GM12872 (cell line): Measurements from ENCODE around the gene OASL.

Experiments used
- TF ChIP-seq, protein P1 (sequence below): IDR thresholded peaks from 3 replicates; pipeline ENCODE4 v1.5.1; 2011; ENCODE audit warnings: low read depth, mild to moderate bottlenecking, low read length, moderate library complexity; ENCODE audit not compliant: insufficient read depth

The OASL gene

DNA sequence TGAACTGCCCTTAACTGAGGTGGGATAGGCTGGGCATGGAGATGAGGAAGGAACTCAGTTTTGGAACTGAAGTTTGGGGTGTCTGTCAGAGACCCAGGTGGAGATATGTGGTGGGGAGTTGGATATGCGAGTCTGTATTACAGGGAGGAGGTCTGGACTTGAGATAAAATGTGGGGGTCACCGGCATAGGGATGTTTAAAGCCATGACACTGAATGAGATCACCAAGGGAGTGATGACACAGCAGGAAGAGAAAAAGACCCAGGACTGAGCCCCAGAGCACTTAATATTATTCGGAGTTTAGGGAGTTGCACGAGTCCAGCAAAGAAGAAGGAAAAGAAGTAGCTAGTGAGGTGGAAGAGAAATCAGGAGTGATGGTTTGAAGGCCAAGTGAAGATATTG is 4.0 kb upstream of the OASL start:
- TF ChIP-seq, protein P1, sequence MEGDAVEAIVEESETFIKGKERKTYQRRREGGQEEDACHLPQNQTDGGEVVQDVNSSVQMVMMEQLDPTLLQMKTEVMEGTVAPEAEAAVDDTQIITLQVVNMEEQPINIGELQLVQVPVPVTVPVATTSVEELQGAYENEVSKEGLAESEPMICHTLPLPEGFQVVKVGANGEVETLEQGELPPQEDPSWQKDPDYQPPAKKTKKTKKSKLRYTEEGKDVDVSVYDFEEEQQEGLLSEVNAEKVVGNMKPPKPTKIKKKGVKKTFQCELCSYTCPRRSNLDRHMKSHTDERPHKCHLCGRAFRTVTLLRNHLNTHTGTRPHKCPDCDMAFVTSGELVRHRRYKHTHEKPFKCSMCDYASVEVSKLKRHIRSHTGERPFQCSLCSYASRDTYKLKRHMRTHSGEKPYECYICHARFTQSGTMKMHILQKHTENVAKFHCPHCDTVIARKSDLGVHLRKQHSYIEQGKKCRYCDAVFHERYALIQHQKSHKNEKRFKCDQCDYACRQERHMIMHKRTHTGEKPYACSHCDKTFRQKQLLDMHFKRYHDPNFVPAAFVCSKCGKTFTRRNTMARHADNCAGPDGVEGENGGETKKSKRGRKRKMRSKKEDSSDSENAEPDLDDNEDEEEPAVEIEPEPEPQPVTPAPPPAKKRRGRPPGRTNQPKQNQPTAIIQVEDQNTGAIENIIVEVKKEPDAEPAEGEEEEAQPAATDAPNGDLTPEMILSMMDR: no peak

DNA sequence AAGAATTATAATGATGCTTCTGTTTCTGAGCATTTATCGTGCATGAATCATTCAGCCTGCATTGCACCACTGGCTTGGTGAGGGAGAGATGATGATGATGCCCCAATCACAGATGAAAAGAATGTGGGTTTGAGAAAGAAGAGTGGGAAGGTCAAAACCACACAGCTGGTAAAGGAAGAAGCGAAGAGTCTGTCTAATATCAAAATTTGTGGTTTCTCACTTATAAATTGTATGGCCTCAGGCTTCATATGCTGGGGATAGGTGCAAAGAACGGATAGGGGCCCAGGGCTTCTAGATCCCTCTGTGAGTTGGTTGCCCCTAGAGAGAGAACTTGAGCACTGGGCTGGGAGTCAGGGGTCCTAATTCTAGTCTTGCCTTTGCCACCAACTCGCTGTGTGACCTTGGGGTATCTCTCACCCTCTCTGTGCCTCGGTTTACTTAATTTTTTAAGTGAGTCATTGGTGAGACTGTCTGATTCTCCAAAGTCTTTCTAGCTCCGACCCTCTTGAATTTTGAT is 2.2 kb downstream of the OASL start:
- TF ChIP-seq, protein P1: no peak

DNA sequence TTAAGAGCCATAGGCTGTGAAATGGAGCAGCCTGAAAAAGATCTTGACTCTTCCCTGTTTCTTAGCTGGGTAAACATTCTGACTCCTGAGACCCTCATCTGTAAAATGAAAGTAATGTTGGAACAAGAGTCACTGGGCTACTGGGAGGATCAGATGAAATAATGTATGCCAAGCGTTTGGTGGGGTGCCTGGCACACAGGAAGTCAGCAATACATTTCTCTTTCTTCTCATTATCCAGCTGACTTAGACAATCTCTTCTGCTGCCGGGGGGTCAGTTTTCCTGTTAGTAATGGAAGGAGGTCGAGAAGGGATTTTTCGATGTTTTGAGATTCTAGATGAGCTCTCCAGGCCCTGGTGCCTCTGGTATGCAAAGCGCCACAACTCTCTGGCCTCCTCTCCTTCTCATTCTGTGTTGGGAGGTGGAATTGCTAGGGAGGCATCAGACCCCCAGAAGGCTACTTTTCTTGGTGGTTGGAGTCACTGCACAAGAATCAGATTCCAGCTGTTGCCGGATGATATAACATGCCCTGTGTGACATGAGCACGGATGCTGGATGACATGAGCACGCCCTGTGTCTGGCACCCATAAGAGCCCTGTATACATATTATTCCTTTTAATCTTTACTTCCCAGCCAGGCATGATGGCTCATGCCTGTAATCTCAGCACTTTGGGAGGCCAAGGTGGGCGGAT is 4.3 kb downstream of the OASL start:
- TF ChIP-seq, protein P1: no peak

DNA sequence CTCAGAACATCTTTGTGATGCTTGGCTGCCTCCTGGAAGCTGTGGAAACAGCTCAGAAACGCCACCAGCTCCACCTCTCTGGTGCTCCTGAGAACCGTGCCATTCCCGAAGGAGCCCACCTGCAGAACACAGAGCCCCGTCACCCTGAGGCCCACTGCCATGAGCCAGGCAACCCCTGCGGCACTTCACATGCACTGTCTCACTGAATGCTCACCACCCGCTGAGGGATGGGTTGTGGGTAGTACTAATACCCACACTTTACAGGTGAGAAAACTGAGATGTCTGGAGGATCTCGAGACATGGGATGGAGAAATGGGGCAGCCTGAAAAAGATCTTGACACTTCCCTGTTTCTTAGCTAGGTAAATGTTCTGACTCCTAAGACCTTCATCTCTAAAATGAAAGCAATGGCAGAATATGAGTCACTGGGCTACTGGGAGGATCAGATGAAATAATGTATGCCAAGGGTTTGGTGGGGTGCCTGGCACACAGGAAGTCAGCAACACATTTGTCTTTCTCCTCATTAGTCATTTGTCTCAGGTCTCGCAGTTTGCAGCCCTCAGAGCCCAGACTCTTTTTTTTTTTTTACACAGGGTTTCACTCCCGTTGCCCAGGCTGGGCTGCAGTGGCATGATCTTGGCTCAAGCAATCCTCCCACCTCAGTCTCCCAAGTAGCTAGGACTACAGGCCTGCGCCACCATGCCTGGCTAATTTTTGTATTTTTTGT is 5.3 kb downstream of the OASL start:
- TF ChIP-seq, protein P1: no peak

DNA sequence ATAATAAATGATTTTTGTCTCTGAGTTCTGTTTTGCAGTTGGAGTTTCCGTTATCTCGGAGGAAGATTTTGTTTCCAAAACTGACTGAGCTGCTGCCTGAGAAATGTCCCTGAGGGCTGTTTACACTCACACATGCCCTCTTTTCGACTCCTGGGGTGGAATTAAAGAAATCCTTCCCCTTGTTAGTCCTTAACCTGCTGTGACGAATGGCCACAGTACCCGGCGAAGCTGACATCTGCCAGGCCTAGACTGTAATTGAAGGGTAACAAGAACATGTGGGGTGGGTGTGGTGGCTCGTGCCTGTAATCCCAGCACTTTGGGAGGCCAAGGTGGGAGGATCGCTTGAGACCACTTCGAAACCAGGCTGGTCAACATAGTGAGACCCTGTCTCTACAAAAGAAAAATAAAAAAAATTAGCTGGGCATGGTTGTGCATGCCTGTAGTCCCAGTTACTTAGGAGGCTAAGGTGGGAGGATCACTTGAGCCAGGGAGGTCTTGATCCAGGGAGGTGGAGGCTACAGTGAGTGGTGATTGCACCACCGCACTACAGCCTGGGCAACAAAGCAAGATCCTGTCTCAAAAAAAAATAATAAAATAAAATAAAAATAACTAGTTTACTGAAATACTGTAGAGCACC is 8.4 kb downstream of the OASL start:
- TF ChIP-seq, protein P1: no peak

DNA sequence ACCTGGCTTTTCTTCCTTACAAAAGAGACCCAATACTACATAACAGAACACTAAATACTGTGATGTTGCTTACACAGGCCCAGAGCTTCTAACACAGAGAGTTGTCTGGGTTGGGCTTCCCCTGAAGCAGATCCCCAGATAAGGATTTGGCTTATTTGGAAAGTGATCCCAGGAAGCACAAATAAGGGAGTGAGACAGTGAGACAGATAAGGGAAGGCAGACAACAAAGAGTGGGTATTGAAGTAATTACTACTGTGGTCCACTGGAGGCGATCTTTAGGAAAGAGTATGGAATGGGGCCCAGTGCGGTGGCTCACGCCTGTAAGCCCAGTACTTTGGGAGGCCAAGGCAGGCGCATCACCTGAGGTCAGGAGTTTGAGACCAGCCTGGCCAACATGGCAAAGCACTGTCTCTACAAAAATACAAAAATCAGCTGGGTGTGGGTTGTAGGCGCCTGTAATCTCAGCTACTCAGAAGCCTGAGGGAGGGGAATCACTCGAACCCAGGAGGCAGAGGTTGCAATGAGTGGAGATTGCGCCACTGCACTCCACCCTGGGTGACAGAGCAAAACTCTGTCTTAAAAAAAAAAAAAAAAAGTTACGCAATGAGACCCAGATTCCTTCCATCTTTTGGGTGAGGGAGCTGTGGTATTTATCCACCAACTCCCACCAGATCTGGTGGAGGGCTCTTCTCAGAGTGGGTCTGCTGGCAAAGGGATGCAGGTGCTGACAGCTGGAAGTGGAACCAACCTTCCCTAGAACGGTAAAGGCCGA is 12.6 kb downstream of the OASL start:
- TF ChIP-seq, protein P1: no peak
